NCI-H1417 treated with DMSO at 0.1 percent for 48 hours (cell line): ENCODE results near the gene CYP4F12.

Source experiments
- DNase-seq: peaks from one replicate; lab custom pipeline; 2025; lab: John Stamatoyannopoulos, UW

Gene CYP4F12

GRCh38 chr19:15672580-15673175, at the start of gene CYP4F12:
TSS of gene CYP4F12 (plus strand) at chr19:15673087. CDS start at chr19:15673530, 443 bp downstream.
- DNase-seq, result no peak

- no peak for DNase-seq
Observed at GRCh38 chr19:15623711-15624318, 49.1 kb upstream of the CYP4F12 start.

GRCh38 chr19:15628236-15629002, 44.5 kb upstream of the CYP4F12 start:
- DNase-seq, result no peak

- DNase-seq, result no peak
Observed at GRCh38 chr19:15629003-15629880, 43.6 kb upstream of the CYP4F12 start.

- no peak for DNase-seq
Observed at GRCh38 chr19:15631817-15632216, 41.1 kb upstream of the CYP4F12 start.

- DNase-seq, result no peak
Observed at GRCh38 chr19:15633082-15633835, 39.6 kb upstream of the CYP4F12 start.

- DNase-seq, result no peak
Observed at GRCh38 chr19:15634105-15634504, 38.8 kb upstream of the CYP4F12 start.

- no peak for DNase-seq
Observed at GRCh38 chr19:15635016-15635805, 37.7 kb upstream of the CYP4F12 start.

- no peak for DNase-seq
Observed at GRCh38 chr19:15636026-15636425, 36.9 kb upstream of the CYP4F12 start.

- no peak for DNase-seq
Observed at GRCh38 chr19:15639596-15639995, 33.3 kb upstream of the CYP4F12 start.

GRCh38 chr19:15640294-15640903, 32.5 kb upstream of the CYP4F12 start, which contains the start of gene CYP4F3:
TSS of gene CYP4F3 (plus strand) at chr19:15640897. CDS start at chr19:15641416, 519 bp downstream.
- no peak for DNase-seq

- DNase-seq, result no peak
Observed at GRCh38 chr19:15640904-15641597, 31.8 kb upstream of the CYP4F12 start.

GRCh38 chr19:15641901-15642491, 30.9 kb upstream of the CYP4F12 start:
- DNase-seq, result no peak

GRCh38 chr19:15642807-15643206, 30.1 kb upstream of the CYP4F12 start:
- DNase-seq, result no peak

GRCh38 chr19:15643387-15643786, 29.5 kb upstream of the CYP4F12 start:
- no peak for DNase-seq

- DNase-seq, result no peak
Observed at GRCh38 chr19:15644066-15644741, 28.7 kb upstream of the CYP4F12 start.

GRCh38 chr19:15644816-15645215, 28.1 kb upstream of the CYP4F12 start:
- no peak for DNase-seq

- no peak for DNase-seq
Observed at GRCh38 chr19:15649526-15649925, 23.4 kb upstream of the CYP4F12 start.
